ENCODE measurements around the gene MAPKBP1. TPM values are rescaled to one million over a fixed set of nuclear protein-coding genes. Genes with fewer than 3 reads are reported as not detected.

Gene MAPKBP1
- polyA plus RNA-seq, 2 of the 4 experiments (the other 2 are of a cell fraction), result 2.5 to 6.1 TPM

GRCh38 chr15:41868321-41868720, 94.0 kb downstream of the MAPKBP1 start:
- H3K4me1 ChIP-seq, result no peaks in the 10 kb centered on the region
- CTCF ChIA-PET, result interaction anchor here (0.6 kb wide), 1 partner anchor 9 kb away, joined by 3 read pairs; no protein-coding TSS in a partner anchor
- ATAC-seq (no peak), FAIRE-seq (no peak), DNase-seq (ENCODE audit: low read depth in 1 of 2, low spot score in 1 of 2) (no peak)
- TF ChIP-seq HOXA7 (CRISPR knock-in tag; IDR thresholded peaks at IDR 0.05) (no peak), ELK1 (IDR thresholded peaks at IDR 0.05; ENCODE audit: low read depth, low read length) (no peak), SREBF2 (IDR thresholded peaks at IDR 0.05) (no peak), JUNB (IDR thresholded peaks at IDR 0.05) (no peak), BHLHE40 (IDR thresholded peaks at IDR 0.05; ENCODE audit: low read depth, low read length) (no peak), CHD4 (IDR thresholded peaks at IDR 0.05; ENCODE audit: borderline replicate concordance) (no peak)
- no peak overlapping the region for H3K27ac ChIP-seq
- POLR2A ChIA-PET, result interaction anchor here (0.6 kb wide), 1 partner anchor 324 kb away, joined by 5 read pairs; the partner anchor contains the start of gene RPAP1
- WGBS (ENCODE audit: missing lambda C conversion rate), result 87% methylated on average over 4 of the region's 15 CpGs
- no peaks in the 10 kb centered on the region for H3K9me3 ChIP-seq
- no peak overlapping the region for H3K4me2 ChIP-seq
- H3K4me3 ChIP-seq, result no peak overlapping the region

GRCh38 chr15:41869770-41870688, 95.7 kb downstream of the MAPKBP1 start:
- no peak overlapping the region for H3K4me2 ChIP-seq
- ATAC-seq, result no peak
- no peaks in the 10 kb centered on the region for H3K4me1 ChIP-seq
- WGBS (ENCODE audit: missing lambda C conversion rate), result 81% methylated on average over 30 of the region's 42 CpGs
- ChIA-PET CTCF (interaction anchor here (0.9 to 1.1 kb wide), 2 partner anchors 35 to 50 kb away, joined by 3 to 4 read pairs; no protein-coding TSS in a partner anchor), POLR2A (no interaction called here)
- FAIRE-seq, result no peak
- no peaks in the 10 kb centered on the region for H3K9me3 ChIP-seq
- no peak overlapping the region for H3K4me3 ChIP-seq
- DNase-seq (ENCODE audit: low read depth in 1 of 2, low spot score in 1 of 2), result no peak
- H3K27ac ChIP-seq, result no peak overlapping the region
- TF ChIP-seq FOSL2 (IDR thresholded peaks at IDR 0.05) (no peak), FOSL2 (CRISPR knock-in tag; IDR thresholded peaks at IDR 0.05) (no peak), ELK1 (IDR thresholded peaks at IDR 0.05; ENCODE audit: low read depth, low read length) (no peak)

GRCh38 chr15:41870689-41871081, 96.4 kb downstream of the MAPKBP1 start:
- ChIA-PET POLR2A (no interaction called here), CTCF (interaction anchor here (0.8 to 1.1 kb wide), 3 partner anchors 12 to 50 kb away, joined by 3 to 4 read pairs (median 3); no protein-coding TSS in a partner anchor)
- Histone ChIP-seq H3K4me1 (no peaks in the 10 kb centered on the region), H3K4me3 (no peak overlapping the region), H3K9me3 (no peaks in the 10 kb centered on the region), H3K27ac (no peak overlapping the region), H3K4me2 (no peak overlapping the region)
- ATAC-seq (no peak; a peak in 1 of 6 replicates), DNase-seq (ENCODE audit: low read depth in 1 of 2, low spot score in 1 of 2) (no peak), FAIRE-seq (no peak)
- 70% methylated on average over 9 of the region's 9 CpGs for WGBS (ENCODE audit: missing lambda C conversion rate)
- TF ChIP-seq NPAS2 (CRISPR knock-in tag; IDR thresholded peaks at IDR 0.05; ENCODE audit: borderline replicate concordance), result no peak
- TF ChIP-seq EP300 (IDR thresholded peaks at IDR 0.05), result no peak
- no peak for TF ChIP-seq CHD2 (IDR thresholded peaks at IDR 0.05; ENCODE audit: low read length, partially characterized antibody)
- TF ChIP-seq CHD4 (IDR thresholded peaks at IDR 0.05; ENCODE audit: borderline replicate concordance), result no peak
- no peak for TF ChIP-seq POLR2A (IDR thresholded peaks at IDR 0.05; ENCODE audit: low read length)
- no peak for TF ChIP-seq HMGXB4 (CRISPR knock-in tag; IDR thresholded peaks at IDR 0.05; ENCODE audit: borderline replicate concordance)
- TF ChIP-seq HDAC2 (IDR thresholded peaks at IDR 0.05), result no peak
- no peak for TF ChIP-seq ZSCAN20 (CRISPR knock-in tag; IDR thresholded peaks at IDR 0.05)
- TF ChIP-seq ATOH8 (CRISPR knock-in tag; IDR thresholded peaks at IDR 0.05; ENCODE audit: low read depth), result no peak
- TF ChIP-seq POLR2AphosphoS2 (conservative IDR thresholded peaks at IDR 0.05; ENCODE audit: low read length), result no peak
- TF ChIP-seq SMC3 (IDR thresholded peaks at IDR 0.05), result no peak
- TF ChIP-seq CTCF (IDR thresholded peaks at IDR 0.05), result no peak
- TF ChIP-seq RNF2 (IDR thresholded peaks at IDR 0.05; ENCODE audit: borderline replicate concordance, low read depth), result no peak
- TF ChIP-seq PHF8 (IDR thresholded peaks at IDR 0.05; ENCODE audit: borderline replicate concordance, low read depth), result no peak
- TF ChIP-seq CEBPB (IDR thresholded peaks at IDR 0.05), result no peak

Data from A549 (cell line).